ENCODE measurements around the gene CASKIN1. TPM values are rescaled to one million over a fixed set of nuclear protein-coding genes. Genes with fewer than 3 reads are reported as not detected.

Gene CASKIN1
- total and polyA plus RNA-seq, 2 donors, result 0.48 to 0.69 TPM

DNA sequence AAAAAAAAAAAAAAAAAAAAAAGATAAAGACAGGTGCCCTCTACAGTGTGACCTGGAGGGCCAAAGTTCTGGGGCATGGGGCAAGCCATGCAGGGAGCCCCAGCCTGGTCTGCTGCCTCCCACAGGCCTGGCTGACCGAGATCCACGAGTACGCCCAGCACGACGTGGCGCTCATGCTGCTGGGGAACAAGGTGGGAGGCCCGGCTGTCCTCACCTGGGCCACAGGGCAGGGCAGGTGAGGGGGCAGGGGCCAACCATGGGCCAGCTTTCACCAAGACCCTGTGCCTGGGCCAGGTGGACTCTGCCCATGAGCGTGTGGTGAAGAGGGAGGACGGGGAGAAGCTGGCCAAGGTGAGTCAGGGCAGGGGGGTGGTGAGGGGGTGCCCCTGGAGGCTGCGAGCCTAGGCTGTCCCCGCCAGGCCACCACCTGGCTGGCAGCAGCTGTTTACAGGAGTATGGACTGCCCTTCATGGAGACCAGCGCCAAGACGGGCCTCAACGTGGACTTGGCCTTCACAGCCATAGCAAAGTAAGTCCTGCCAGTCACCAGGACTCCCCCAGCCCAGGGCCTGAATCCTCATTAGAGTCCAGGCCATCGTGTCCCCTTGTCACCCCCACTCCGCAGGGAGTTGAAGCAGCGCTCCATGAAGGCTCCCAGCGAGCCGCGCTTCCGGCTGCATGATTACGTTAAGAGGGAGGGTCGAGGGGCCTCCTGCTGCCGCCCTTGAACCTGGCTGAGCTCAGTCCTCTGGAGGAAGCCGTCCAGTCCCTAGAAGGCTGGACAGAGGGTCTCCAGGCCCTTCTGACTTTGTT is 43.5 kb downstream of the CASKIN1 start:
- peaks cover 7% of the 10 kb centered on the region for H3K4me1 ChIP-seq (ENCODE audit: insufficient read depth)
- H3K4me3 ChIP-seq (ENCODE audit: low read depth, low read length), result peak overlapping the region; percentile 16
- H3K27ac ChIP-seq (ENCODE audit: low read depth), result no peak overlapping the region
- 30% methylated on average over 25 of the region's 25 CpGs for WGBS
- no peak for DNase-seq (ENCODE audit: extremely low spot score)
- H3K36me3 ChIP-seq (ENCODE audit: insufficient read depth), result no peaks in the 10 kb centered on the region

GRCh38 chr16:2151188-2152091 is 45.0 kb downstream of the CASKIN1 start:
- Histone ChIP-seq H3K4me1 (ENCODE audit: insufficient read depth) (peaks cover 1% of the 10 kb centered on the region), H3K4me3 (ENCODE audit: low read depth, low read length) (no peak overlapping the region), H3K27ac (ENCODE audit: low read depth) (no peak overlapping the region)

GRCh38 chr16:2150418-2151187 is 45.8 kb downstream of the CASKIN1 start:
- peaks cover 1% of the 10 kb centered on the region for H3K4me1 ChIP-seq (ENCODE audit: insufficient read depth)
- H3K36me3 ChIP-seq (ENCODE audit: insufficient read depth), result no peaks in the 10 kb centered on the region
- H3K27ac ChIP-seq (ENCODE audit: low read depth), result no peak overlapping the region
- DNase-seq (ENCODE audit: extremely low spot score), result no peak
- 46% methylated on average over 18 of the region's 18 CpGs for WGBS
- H3K4me3 ChIP-seq (ENCODE audit: low read depth, low read length), result no peak overlapping the region

More at GRCh38 chr16:2151188-2152091, 45.0 kb downstream of the CASKIN1 start:
- DNase-seq (ENCODE audit: extremely low spot score), result no peak
- WGBS, result 73% methylated on average over 13 of the region's 13 CpGs
- H3K36me3 ChIP-seq (ENCODE audit: insufficient read depth), result no peaks in the 10 kb centered on the region

DNA sequence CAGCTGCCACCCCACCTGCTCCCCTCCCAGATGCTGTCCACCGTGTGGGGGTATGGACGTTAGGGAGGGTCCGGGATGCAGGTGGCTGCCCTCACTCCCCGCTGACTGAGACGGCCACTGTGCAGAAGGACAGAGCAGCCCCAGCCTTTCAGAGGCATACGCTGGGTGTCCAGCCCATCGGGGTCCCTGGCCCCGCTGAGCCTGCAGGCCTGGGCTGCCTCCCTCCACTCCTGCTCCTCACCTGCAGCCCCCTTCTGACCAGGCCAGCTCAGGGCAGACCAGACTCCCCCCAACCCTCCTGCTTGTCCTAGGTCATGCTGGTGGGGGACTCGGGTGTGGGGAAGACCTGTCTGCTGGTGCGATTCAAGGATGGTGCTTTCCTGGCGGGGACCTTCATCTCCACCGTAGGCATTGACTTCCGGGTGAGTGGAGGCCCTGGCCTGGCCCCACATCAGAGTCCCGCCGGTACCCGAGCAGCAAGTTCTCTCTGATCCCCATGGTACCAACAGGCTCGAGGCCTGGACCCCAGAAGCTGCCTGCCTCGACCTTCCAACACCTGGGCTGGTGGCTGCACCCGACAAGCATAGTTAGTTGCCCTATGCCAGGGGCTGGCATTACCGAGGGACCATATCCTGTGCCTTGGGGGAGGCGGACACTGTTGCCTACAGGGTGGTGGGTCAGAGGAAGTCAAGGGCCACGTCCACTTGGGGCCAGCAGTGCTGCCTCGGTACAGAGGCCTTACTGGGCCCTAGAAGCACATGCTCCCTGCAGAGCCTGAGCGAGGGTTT is 46.6 kb downstream of the CASKIN1 start:
- Histone ChIP-seq H3K4me3 (ENCODE audit: low read depth, low read length) (no peak overlapping the region), H3K27ac (ENCODE audit: low read depth) (no peak overlapping the region), H3K4me1 (ENCODE audit: insufficient read depth) (peaks cover 1% of the 10 kb centered on the region), H3K36me3 (ENCODE audit: insufficient read depth) (no peaks in the 10 kb centered on the region)
- WGBS, result 58% methylated on average over 24 of the region's 24 CpGs
- DNase-seq (ENCODE audit: extremely low spot score), result no peak

- Histone ChIP-seq H3K27ac (ENCODE audit: low read depth) (no peak overlapping the region), H3K4me1 (ENCODE audit: insufficient read depth) (peaks cover 1% of the 10 kb centered on the region), H3K36me3 (ENCODE audit: insufficient read depth) (no peaks in the 10 kb centered on the region), H3K4me3 (ENCODE audit: low read depth, low read length) (peak overlapping the region; percentile 40)
- 3% methylated on average over 62 of the region's 62 CpGs for whole genome bisulfite sequencing
- no peak for DNase-seq (ENCODE audit: extremely low spot score)
Measured at GRCh38 chr16:2148714-2149629, 47.4 kb downstream of the CASKIN1 start.

GRCh38 chr16:2147981-2148671 is 48.3 kb downstream of the CASKIN1 start, which contains the start of gene RAB26:
Gene RAB26 (plus strand): TSS chr16:2148625. CDS start chr16:2148784, 159 bp downstream.
- Histone ChIP-seq H3K36me3 (ENCODE audit: insufficient read depth) (no peaks in the 10 kb centered on the region), H3K4me3 (ENCODE audit: low read depth, low read length) (peak within 1 kb of the TSS; percentile 40), H3K4me1 (ENCODE audit: insufficient read depth) (peaks cover 1% of the 10 kb centered on the region), H3K27ac (ENCODE audit: low read depth) (peak within 1 kb of the TSS; percentile 80)
- no peak for DNase-seq (ENCODE audit: extremely low spot score)
- WGBS, result 4% methylated on average over 55 of the region's 55 CpGs

- Histone ChIP-seq H3K36me3 (ENCODE audit: insufficient read depth) (no peaks in the 10 kb centered on the region), H3K4me1 (ENCODE audit: insufficient read depth) (no peaks in the 10 kb centered on the region), H3K4me3 (ENCODE audit: low read depth, low read length) (no peak overlapping the region), H3K27ac (ENCODE audit: low read depth) (peak overlapping the region; percentile 12)
- no peak for DNase-seq (ENCODE audit: extremely low spot score)
- WGBS, result 82% methylated on average over 6 of the region's 6 CpGs
Measured at GRCh38 chr16:2147378-2147777, 49.0 kb downstream of the CASKIN1 start.

DNA sequence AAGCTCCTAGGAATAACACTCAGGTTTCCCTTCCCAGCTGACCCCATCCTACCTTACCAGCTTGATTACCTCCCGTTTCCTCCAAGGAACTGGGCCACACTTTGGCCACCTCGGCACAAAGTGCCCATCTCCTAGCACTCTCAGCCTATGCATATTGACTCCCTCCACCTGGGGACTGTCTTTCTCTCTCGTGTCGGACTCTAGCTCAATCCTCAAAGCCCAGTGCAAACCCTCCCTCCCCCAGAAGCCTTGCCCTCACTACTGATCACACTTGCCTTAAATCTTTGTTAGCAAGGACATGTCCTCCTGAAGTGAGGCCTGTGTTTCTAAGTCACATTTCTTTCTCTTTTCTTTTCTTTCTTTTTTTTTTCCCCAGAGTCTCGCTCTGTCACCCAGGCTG is 50.6 kb downstream of the CASKIN1 start:
- Histone ChIP-seq H3K36me3 (ENCODE audit: insufficient read depth) (no peaks in the 10 kb centered on the region), H3K4me1 (ENCODE audit: insufficient read depth) (no peaks in the 10 kb centered on the region), H3K4me3 (ENCODE audit: low read depth, low read length) (no peak overlapping the region), H3K27ac (ENCODE audit: low read depth) (no peak overlapping the region)
- DNase-seq (ENCODE audit: extremely low spot score), result no peak
- 80% methylated on average over 5 of the region's 5 CpGs for WGBS

- Histone ChIP-seq H3K4me3 (ENCODE audit: low read depth, low read length) (no peak overlapping the region), H3K36me3 (ENCODE audit: insufficient read depth) (no peaks in the 10 kb centered on the region), H3K27ac (ENCODE audit: low read depth) (no peak overlapping the region), H3K4me1 (ENCODE audit: insufficient read depth) (no peaks in the 10 kb centered on the region)
- DNase-seq (ENCODE audit: extremely low spot score), result no peak
- WGBS, result 79% methylated on average over 17 of the region's 17 CpGs
Measured at GRCh38 chr16:2143878-2144485, 52.4 kb downstream of the CASKIN1 start.

- Histone ChIP-seq H3K36me3 (ENCODE audit: insufficient read depth) (no peaks in the 10 kb centered on the region), H3K27ac (ENCODE audit: low read depth) (no peak overlapping the region), H3K4me3 (ENCODE audit: low read depth, low read length) (no peak overlapping the region), H3K4me1 (ENCODE audit: insufficient read depth) (no peaks in the 10 kb centered on the region)
- WGBS, result 75% methylated on average over 31 of the region's 31 CpGs
- DNase-seq (ENCODE audit: extremely low spot score), result no peak
Measured at GRCh38 chr16:2142942-2143877, 53.2 kb downstream of the CASKIN1 start.
